ENCODE measurements around the gene SLC2A3.
"Not testable (repeated sequence)": the region's sequence is repeated elsewhere in the genome, so short reads cannot be mapped to it uniquely, and the experiment has no call there.

SLC2A3 gene

GRCh38 chr12:7935590-7936581, at the start of gene SLC2A3:
Gene SLC2A3 (minus strand): TSS chr12:7936187. CDS start chr12:7936034, 153 bp downstream.
- peak; percentile 56 to 64 for ATAC-seq

DNA sequence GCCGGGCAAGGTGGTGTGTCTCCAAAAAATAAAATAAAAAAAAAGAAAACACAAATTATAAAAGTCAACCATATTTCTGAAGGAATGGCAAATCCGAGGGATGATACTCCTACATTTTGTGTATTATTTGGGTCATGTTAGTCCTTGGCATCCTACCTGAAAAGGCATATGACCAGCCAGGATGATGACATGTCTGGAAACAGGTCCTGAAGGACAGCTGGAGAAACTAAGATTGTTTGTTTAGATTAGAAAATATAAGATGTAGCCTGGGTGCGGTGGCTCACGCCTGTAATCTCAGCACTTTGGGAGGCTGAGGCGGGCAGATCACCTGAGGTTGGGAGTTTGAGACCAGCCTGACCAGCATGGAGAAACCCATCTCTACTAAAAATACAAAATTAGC, 48.9 kb upstream of the SLC2A3 start:
- no peak for ATAC-seq

DNA sequence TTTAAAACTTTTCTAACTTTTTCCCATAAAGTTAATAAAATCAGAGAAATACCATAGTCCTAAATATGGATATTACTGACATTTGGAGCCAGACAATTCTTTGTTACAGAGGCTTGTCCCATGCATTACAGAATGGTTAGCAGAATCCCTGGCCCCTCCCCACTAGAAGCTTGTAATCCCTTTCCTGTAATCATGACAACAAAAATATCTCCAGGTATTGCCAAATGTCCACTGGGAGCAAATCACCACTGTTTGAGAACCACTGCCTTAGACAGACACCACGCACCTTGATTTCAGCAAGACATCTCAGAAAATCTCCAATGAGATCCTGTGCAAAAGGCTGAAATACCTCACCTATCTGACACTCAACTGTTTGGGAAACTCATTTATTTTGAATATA, 47.5 kb upstream of the SLC2A3 start:
- ATAC-seq = not testable (repeated sequence)

DNA sequence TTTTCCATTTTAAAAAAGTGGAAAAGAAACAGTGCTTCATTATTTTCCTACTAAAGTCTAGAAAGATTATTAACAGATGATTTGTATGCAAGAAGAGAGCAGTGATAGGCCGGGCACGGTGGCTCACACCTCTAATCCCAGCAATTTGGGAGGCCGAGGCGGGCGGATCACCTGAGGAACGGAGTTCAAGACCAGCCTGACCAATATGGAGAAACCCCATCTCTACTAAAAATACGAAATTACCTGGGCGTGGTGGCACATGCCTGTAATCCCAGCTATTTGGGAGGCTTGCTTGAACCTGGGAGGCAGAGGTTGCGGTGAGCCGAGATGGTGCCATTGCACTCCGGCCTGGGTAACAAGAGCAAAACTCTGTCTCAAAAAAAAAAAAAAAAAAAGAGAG, 47.0 kb upstream of the SLC2A3 start:
- not testable (repeated sequence) for ATAC-seq

- ATAC-seq = not testable (repeated sequence)
Observed at GRCh38 chr12:7982332-7982735, 46.3 kb upstream of the SLC2A3 start.

DNA sequence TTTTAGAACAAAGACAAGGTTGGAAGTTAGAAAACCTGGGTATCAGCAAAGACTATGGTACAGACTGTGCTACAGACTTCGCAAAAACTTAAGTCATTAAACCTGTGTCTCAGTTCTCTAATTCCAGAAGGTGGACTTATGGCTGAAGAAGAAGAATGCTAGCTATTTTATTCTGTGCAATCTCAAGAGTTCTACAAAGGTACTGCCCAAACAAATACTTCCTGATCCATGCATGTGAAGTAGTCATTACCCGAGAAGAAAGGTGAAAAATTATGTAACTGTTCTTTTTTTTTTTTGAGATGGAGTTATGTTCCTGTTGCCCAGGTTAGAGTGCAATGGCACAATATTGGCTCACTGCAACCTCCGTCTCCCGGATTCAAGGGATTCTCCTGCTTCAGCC, 45.5 kb upstream of the SLC2A3 start:
- ATAC-seq = no peak

DNA sequence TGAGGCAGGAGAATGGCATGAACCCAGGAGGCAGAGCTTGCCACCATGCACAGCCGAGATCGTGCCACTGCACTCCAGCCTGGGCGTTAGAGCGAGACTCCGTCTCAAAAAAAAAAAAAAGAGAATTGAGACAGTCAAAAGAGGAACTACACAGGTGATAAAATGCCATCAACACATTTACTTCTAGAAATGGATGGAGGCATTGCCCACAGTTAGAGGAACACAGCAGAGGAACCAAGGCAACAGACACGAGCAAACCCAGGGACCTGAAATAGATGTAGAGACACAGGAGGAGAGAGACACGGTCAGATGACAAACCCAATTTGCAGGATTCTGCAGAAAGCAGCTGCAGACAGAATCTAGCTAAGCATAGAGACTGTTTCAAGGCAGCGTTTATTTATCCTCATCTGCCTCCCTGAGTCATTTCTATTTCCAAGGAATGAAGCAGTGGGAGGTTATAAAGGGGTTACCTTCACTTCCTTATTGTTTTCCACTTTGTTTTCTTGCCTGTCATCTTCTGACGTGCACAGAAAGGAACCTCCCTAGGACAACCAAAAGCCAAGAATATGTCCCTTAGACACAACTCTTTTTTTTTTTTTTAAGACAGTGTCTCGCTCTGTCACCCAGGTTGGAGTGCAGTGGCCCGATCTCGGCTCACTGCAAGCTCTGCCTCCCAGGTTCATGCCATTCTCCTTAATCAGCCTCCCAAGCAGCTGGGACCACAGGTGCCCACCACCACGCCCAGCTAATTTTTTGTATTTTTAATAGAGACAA, 41.6 kb upstream of the SLC2A3 start:
- peak; percentile 28 to 41 for ATAC-seq

GRCh38 chr12:7973457-7973825, 37.5 kb upstream of the SLC2A3 start:
- no peak for ATAC-seq

- ATAC-seq = no peak
Observed at GRCh38 chr12:7972734-7973456, 36.9 kb upstream of the SLC2A3 start.

- peak in 1 of 2 donors; percentile 68 for ATAC-seq
Observed at GRCh38 chr12:7972269-7972668, 36.3 kb upstream of the SLC2A3 start.

DNA sequence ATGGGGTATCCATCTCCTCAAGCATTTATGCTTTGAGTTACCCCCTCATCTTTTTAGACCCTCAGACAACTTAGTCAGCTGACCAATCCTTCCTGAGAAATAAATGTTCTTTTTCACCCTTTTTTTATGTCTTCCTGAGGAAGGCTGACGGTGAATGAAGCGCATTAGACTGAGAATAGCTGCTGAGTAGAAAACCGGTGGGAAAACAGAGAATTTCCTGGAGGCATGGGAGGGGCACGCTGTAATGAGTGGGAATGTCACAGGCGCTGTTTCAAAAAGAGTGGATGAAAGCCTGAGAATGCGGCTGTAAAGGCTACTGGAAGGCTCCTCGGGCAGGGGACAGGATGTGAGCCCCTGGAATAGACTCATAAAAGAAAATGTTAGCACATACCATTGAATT, 35.8 kb upstream of the SLC2A3 start:
- not testable (repeated sequence) for ATAC-seq

GRCh38 chr12:7970475-7971252, 34.7 kb upstream of the SLC2A3 start:
- ATAC-seq = peak; percentile 88 to 97

DNA sequence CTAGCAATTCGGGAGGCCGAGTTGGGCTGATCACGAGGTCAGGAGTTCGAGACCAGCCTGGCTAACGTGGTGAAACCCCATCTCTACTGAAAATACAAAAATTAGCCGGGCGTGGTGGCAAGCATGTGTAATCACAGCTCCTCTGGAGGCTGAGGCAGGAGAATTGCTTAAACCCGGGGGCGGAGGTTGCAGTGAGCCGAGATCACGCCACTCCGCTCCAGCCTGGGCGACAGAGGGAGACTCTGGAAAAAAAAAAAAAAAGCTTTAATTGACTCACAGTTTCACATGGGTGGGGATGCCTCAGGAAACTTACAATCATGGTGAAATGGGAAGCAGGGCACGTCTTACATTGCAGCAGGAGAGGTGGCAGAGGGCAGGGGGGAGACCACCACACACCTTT, 30.6 kb upstream of the SLC2A3 start:
- ATAC-seq = no peak

DNA sequence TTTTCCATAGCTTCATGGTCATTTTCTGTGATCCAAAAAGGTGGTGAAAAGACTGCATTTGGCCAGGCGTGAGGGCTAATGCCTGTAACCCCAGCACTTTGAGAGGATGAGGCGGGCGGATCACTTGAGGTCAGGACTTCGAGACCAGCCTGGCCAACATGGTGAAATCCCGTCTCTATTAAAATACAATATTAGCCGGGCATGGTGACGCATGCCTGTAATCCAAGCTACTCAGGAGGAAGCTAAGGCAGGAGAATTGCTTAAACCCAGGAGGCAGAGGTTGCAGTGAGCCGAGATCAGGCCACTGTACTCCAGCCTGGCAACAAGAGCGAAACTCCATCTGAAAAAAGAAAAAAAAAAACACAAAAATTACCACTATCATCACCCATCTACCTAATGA, 28.7 kb upstream of the SLC2A3 start:
- not testable (repeated sequence) for ATAC-seq

DNA sequence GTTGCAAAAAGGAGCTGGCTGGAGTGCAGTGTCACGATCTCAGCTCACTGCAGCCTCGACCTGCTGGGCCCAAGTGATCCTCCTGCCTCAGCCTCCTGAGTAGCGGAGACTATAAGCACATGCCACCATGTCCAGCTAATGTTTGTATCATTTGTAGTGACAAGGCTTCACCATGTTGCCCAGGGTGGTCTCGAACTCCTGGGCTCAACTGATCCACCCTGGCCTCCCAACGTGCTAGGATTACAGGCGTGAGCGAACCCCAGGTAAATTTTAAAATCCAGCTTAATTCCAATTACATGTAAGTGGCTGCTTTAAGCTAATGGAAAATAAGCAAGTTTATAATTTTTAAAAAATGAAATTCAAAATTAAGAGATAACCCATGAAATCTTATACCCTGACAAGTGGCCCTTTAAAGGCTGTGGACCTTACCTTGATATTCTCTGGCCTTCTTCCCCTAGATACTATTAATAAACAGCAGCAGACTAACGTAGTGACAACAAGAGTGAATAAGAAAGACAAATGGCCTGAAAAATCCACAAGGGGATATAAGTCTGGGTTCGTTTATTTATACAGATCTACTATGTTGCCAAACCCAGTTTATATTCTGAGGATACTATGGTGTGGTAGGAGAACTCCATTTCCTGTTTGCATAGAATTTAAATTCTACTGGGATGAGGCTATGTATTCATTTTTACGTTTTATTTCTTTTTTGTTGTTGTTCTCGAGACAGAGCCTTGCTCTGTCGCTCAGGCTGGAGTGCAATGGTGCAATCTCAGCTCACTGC, 25.6 kb upstream of the SLC2A3 start:
- no peak for ATAC-seq

- peak in 1 of 2 donors; percentile 8 for ATAC-seq
Observed at GRCh38 chr12:7959701-7960121, 23.7 kb upstream of the SLC2A3 start.

GRCh38 chr12:7959278-7959677, 23.3 kb upstream of the SLC2A3 start:
- no peak for ATAC-seq

- ATAC-seq = not testable (repeated sequence)
Observed at GRCh38 chr12:7954877-7955276, 18.9 kb upstream of the SLC2A3 start.

DNA sequence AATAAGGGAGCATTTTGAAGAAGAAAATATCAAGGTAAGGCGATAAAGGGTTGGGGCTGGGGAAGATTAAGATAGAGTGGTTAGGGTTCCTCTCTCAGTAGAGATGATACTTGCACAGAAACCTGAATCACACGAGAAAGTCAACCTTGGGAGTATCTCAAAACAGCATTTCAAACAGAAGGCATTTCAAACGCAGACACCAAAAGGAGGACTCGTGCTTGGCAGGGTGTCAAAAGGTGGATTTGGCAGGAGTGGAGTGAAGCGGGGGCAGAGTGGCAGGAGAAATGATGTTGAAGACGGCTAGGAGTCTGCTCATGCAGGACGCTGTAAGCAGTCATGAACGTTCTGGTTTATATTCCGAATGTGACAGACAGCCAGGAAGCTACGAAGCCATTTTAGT, 18.4 kb upstream of the SLC2A3 start:
- not testable (repeated sequence) for ATAC-seq

DNA sequence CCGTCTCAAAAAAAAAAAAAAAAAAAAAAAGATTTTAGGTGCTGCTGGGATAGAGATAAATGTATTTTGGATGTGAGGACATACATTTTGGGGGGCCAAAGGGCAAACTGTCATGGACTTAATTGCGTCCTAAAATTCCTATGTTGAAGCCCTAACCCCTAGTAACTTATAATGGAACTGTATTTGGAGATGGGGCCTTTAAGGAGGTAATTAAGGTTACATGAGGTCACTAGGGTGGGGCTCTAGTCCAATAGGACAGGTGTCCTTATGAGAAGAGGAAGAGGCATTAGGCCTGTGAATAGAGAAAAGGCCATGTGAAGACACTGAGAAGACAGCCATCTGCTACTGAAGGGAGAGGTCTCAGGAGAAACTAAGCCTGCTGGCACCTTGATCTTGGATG, 17.9 kb upstream of the SLC2A3 start:
- ATAC-seq = not testable (repeated sequence)

GRCh38 chr12:7951671-7952070, 15.7 kb upstream of the SLC2A3 start:
- no peak for ATAC-seq
